ENCODE data around the gene MUS81.
"Not testable (repeated sequence)": the region's sequence is repeated elsewhere in the genome, so short reads cannot be mapped to it uniquely, and the experiment has no call there.

DNA sequence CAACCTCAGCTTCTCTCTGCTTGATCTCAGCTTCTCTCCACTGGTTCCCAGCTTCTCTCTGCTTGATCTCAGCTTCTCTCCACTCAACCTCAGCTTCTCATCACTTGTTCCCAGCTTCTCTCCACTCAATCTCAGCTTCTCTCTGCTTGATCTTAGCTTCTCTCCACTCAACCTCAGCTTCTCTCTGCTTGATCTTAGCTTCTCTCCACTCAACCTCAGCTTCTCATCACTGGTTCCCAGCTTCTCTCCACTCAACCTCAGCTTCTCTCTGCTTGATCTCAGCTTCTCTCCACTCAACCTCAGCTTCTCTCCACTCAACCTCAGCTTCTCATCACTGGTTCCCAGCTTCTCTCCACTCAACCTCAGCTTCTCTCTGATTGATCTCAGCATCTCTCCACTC, 28.0 kb upstream of the MUS81 start:
- TF ChIP-seq, protein P1, sequence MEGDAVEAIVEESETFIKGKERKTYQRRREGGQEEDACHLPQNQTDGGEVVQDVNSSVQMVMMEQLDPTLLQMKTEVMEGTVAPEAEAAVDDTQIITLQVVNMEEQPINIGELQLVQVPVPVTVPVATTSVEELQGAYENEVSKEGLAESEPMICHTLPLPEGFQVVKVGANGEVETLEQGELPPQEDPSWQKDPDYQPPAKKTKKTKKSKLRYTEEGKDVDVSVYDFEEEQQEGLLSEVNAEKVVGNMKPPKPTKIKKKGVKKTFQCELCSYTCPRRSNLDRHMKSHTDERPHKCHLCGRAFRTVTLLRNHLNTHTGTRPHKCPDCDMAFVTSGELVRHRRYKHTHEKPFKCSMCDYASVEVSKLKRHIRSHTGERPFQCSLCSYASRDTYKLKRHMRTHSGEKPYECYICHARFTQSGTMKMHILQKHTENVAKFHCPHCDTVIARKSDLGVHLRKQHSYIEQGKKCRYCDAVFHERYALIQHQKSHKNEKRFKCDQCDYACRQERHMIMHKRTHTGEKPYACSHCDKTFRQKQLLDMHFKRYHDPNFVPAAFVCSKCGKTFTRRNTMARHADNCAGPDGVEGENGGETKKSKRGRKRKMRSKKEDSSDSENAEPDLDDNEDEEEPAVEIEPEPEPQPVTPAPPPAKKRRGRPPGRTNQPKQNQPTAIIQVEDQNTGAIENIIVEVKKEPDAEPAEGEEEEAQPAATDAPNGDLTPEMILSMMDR (IDR thresholded peaks at IDR 0.05 in 2 of 3, conservative IDR thresholded peaks at IDR 0.05 in 1 of 3; ENCODE audit: insufficient read depth in 2 of 3, low read depth in 1 of 3, low read length in 3 of 3) = not testable (repeated sequence)
- TF ChIP-seq GABPA (tag; conservative IDR thresholded peaks at IDR 0.05; ENCODE audit: low read depth) = not testable (repeated sequence)
